Measurements from ENCODE around the gene MPC1.
A peak's percentile ranks its signal among the peaks of the same experiment; 100 is the strongest.
"Not testable (repeated sequence)": the region's sequence is repeated elsewhere in the genome, so short reads cannot be mapped to it uniquely, and the experiment has no call there.

MPC1 gene

DNA sequence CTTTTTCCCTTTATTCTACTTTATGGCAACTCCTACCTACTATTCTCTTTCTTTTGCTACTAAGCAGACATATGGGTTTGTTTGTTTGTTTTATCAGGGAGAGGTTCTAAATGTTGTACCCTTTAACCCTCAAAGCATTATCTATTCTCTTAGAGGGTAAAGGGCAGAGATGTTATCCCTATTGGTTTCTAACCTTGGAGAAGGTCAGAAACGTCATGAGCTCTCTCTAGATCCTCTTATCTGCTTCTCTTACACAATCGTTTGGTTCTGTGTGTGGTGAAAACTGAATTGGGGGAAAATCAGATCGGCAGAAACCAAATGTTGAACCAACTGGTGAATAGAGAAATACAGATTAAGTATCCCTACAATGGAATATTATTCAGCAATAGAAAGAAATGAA, 6.4 kb upstream of the MPC1 start:
- no peak for DNase-seq (ENCODE audit: low read depth)
- H3K4me3 ChIP-seq (ENCODE audit: control insufficient read depth, low read depth, low read length): no peak overlapping the region
- TF ChIP-seq, protein P1, sequence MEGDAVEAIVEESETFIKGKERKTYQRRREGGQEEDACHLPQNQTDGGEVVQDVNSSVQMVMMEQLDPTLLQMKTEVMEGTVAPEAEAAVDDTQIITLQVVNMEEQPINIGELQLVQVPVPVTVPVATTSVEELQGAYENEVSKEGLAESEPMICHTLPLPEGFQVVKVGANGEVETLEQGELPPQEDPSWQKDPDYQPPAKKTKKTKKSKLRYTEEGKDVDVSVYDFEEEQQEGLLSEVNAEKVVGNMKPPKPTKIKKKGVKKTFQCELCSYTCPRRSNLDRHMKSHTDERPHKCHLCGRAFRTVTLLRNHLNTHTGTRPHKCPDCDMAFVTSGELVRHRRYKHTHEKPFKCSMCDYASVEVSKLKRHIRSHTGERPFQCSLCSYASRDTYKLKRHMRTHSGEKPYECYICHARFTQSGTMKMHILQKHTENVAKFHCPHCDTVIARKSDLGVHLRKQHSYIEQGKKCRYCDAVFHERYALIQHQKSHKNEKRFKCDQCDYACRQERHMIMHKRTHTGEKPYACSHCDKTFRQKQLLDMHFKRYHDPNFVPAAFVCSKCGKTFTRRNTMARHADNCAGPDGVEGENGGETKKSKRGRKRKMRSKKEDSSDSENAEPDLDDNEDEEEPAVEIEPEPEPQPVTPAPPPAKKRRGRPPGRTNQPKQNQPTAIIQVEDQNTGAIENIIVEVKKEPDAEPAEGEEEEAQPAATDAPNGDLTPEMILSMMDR (IDR thresholded peaks at IDR 0.05; ENCODE audit: control insufficient read depth, insufficient read depth, low read depth, low read length, missing control alignments): no peak

DNA sequence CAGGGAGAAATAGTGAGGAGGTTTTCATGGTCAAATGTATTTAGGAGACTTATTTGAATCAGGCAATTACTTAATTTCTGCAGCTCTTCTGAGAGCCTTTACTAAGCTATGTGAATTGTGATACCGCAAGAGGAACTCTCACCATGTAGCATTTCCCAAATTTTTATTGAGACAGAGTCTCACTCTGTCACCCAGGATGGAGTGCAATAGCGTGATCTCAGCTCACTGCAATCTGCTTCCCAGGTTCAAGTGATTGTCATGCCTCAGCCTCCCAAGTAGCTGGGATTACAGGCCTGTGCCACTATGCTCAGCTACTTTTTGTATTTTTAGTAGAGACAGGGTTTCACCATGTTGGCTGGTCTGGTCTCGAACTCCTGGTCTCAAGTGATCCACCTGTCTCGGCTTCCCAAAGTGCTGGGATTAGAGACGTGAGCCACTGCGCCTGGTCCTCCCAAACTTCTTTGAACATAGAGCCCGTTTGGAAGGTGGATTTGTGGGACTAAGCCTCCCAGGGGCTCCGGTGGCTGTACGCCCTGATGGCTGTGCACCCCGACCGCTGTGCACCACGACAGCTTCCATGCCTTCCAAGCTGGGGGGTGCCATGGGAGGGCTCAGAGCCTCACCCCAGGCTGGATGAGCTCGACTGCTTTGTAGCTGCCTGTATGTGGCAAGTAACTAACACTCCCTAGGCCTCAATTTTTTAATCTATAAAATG, 5.7 kb upstream of the MPC1 start:
- no peak for DNase-seq (ENCODE audit: low read depth)
- H3K4me3 ChIP-seq (ENCODE audit: control insufficient read depth, low read depth, low read length): no peak overlapping the region
- TF ChIP-seq, protein P1 (IDR thresholded peaks at IDR 0.05; ENCODE audit: control insufficient read depth, insufficient read depth, low read depth, low read length, missing control alignments): no peak

DNA sequence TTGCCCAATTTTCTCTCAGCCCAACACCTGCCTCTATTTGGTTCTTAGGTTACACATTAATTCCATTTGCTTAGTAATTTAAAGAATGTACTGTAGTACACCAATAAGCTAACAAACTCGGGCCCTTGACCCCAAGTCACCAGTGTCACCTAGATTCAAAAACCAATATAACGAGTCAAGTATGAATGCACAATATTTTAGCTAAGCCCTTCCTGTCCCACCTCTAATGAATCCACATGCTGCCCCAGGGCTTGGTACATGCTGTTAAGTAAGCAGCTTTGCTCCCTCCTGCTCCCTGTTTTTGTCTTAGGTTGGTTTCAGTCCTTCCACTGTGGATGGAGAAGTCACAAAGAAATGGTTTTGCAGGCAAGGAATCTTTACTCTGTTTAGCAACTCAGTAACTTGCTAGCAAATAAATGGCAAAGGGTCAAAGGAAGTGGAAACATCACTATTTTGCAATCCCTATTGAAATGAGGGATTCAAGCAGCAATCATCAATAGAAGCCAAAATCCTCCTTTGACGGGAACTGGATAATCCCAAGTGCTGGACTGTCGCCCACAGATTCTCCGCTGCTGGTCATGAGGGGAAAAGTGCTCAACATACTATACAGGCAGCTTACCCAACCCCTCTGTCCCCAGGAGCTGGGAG, 5.0 kb upstream of the MPC1 start:
- no peak for DNase-seq (ENCODE audit: low read depth)
- H3K4me3 ChIP-seq (ENCODE audit: control insufficient read depth, low read depth, low read length): no peak overlapping the region
- TF ChIP-seq, protein P1 (IDR thresholded peaks at IDR 0.05; ENCODE audit: control insufficient read depth, insufficient read depth, low read depth, low read length, missing control alignments): no peak

DNA sequence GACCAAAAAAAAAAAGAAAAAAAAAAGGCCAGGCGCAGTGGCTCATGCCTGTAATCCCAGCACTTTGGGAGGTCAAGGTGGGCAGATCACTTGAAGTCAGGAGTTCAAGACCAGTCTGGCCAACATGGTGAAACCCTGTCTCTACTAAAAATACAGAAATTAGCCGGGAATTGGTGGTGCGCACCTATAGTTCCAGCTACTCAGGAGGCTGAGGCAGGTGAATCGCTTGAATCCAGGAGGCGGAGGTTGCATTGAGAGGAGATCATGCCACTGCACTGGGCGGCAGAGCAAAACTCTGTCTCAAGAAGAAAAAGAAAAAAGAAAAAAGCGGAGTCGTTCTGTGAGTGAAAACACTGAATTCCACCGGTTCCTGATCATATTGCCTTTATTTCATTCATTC, 4.4 kb upstream of the MPC1 start:
- not testable (repeated sequence) for DNase-seq (ENCODE audit: low read depth); H3K4me3 ChIP-seq (ENCODE audit: control insufficient read depth, low read depth, low read length)

DNA sequence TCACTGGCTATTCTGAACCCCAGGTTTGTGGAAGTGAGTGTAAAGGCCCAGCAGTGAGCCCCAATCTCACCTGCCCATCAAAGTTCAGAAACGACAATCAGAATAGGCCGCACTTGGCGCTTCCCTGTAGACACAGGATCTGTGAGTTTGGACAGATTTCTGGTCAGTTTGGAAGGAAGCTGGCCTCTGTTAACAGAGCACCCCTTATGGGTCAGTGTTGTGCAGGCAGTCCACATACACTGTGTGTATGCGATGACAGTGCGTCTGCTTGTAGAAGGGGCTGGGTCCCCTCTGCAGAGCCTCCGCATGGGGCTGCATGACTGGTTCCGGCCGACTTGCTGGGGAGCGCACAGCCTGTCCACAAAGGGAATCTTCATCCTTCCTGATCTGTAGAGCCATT, 3.4 kb upstream of the MPC1 start:
- no peak for DNase-seq (ENCODE audit: low read depth)

DNA sequence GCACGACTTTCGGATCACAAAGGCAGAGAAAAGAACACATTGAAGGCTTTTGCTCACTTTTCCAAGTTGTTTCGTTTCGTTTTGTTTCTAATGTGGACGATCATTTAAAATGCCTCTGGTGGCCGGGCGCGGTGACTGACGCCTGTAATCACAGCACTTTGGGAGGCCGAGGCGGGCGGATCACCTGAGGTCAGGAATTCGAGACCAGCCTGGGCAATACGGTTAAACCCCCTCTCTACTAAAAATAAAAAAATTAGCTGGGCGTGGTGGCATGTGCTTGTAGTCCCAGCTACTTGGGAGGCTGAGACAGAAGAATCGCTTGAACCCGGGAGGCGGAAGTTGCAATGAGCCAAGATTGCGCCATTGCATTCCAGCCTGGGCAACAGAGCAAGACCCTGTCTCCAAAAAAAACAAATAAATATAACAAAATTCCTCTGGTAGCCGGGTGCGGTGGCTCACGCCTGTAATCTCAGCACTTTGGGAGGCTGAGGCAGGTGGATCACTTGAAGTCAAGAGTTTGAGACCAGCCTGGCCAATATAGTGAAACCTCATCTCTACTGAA, 1.1 kb upstream of the MPC1 start:
- TF ChIP-seq, protein P1 (IDR thresholded peaks at IDR 0.05; ENCODE audit: control insufficient read depth, insufficient read depth, low read depth, low read length, missing control alignments): peak; percentile 13
- DNase-seq (ENCODE audit: low read depth): not testable (repeated sequence)
- peak overlapping the region; percentile 84 for H3K4me3 ChIP-seq (ENCODE audit: control insufficient read depth, low read depth, low read length)

More for the DNA sequence above, 3.4 kb upstream of the MPC1 start:
- H3K4me3 ChIP-seq (ENCODE audit: control insufficient read depth, low read depth, low read length): no peak overlapping the region
- TF ChIP-seq, protein P1 (IDR thresholded peaks at IDR 0.05; ENCODE audit: control insufficient read depth, insufficient read depth, low read depth, low read length, missing control alignments): no peak

DNA sequence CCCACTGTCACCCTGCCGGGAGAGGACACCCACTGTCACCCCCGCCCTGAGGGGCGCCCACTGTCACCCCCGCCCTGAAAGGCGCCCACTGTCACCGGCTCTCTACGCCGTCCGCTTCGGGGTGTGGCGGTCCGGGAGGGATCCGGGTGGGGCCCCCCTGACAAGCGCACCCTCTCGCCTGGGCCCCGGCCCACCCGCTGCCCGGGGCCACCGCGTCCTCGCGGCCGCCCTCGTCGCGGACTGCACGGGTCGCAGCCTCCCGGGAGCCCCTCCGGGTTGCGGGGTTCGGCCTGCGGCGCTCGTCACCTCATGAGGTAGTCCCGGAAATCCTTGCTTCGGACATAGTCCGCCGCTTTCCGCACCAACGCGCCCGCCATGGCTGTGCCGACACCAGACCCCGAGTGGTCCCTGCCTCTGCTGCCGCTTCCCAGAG, 224 bp downstream of the MPC1 start:
- H3K4me3 ChIP-seq (ENCODE audit: control insufficient read depth, low read depth, low read length): peak overlapping the region; percentile 84
- no peak for DNase-seq (ENCODE audit: low read depth)
- TF ChIP-seq, protein P1 (IDR thresholded peaks at IDR 0.05; ENCODE audit: control insufficient read depth, insufficient read depth, low read depth, low read length, missing control alignments): no peak

Measured in AG09309 (cell line).